SK-N-SH (cell line): ENCODE data around the gene CD14. TPM values are rescaled to one million over a fixed set of nuclear protein-coding genes. Genes with fewer than 3 reads are reported as not detected.
A peak's percentile ranks its signal among the peaks of the same experiment; 100 is the strongest.

Experiments used
- CTCF ChIA-PET: fragments of 300-600, 350-600 bp; formaldehyde crosslinking; extraction: SDS; loops from one replicate; lab custom pipeline; 2021; lab: Yijun Ruan, JAX
- POLR2A ChIA-PET: fragments of 350-600 bp; sonication (Branson Sonifier 250); formaldehyde crosslinking; extraction: SDS; loops from one replicate; lab custom pipeline; 2020; ENCODE audit warnings: antibody characterized with exemption, inconsistent platforms; lab: Yijun Ruan, JAX
- DNase-seq: peaks from one replicate; pipeline ENCODE4 v3.0.0; 2012
- H2AFZ ChIP-seq: fragments of 200-600 bp; sonication (generic); 2 replicates; pipeline ENCODE4 v1.8.1; 2016; ENCODE audit warnings: antibody characterized with exemption, mild to moderate bottlenecking, low read depth
- H3F3A ChIP-seq: fragments of 200-600 bp; sonication (generic); replicated peaks from 2 replicates; pipeline ENCODE3; 2016; ENCODE audit warnings: antibody characterized with exemption, mild to moderate bottlenecking; ENCODE audit not compliant: insufficient read depth
- H3K27ac ChIP-seq, 2 experiments: fragments of 200-500 bp in 1 of 2; fragments of 200-600 bp in 1 of 2; sonication (Bioruptor generic) in 1 of 2; sonication (generic), shearing (Covaris generic) in 1 of 2; 2 replicates each; pipeline versions ENCODE4 v1.5.1 to v1.6.1; 2014 to 2016; ENCODE audit warnings: low read depth in 2 of 2, inconsistent platforms in 1 of 2, low read length in 1 of 2, mild to moderate bottlenecking in 1 of 2, mixed read lengths in 1 of 2
- H3K27me3 ChIP-seq: fragments of 200-600 bp; sonication (generic), shearing (Covaris generic); 2 replicates; pipeline ENCODE4 v1.6.1; 2016; ENCODE audit warnings: mixed run types; ENCODE audit not compliant: insufficient read depth
- H3K36me3 ChIP-seq, 2 experiments: fragments of 200-500 bp in 1 of 2; fragments of 200-600 bp in 1 of 2; sonication (Bioruptor generic) in 1 of 2; sonication (generic) in 1 of 2; replicated peaks in 1 of 2; 2 replicates each; pipeline versions ENCODE3 to v1.5.1; 2014 to 2016; ENCODE audit warnings: low read length in 1 of 2, mild to moderate bottlenecking in 1 of 2; ENCODE audit not compliant: insufficient read depth in 2 of 2, control insufficient read depth in 1 of 2
- H3K4me1 ChIP-seq, 2 experiments: fragments of 200-500 bp in 1 of 2; fragments of 200-600 bp in 1 of 2; sonication (Bioruptor generic) in 1 of 2; sonication (generic), shearing (Covaris generic) in 1 of 2; 2 replicates each; pipeline versions ENCODE4 v1.5.1 to v1.6.1; 2014 to 2016; ENCODE audit warnings: low read depth in 1 of 2, low read length in 1 of 2, mixed run types in 1 of 2; ENCODE audit not compliant: insufficient read depth in 2 of 2, control insufficient read depth in 1 of 2
- H3K4me2 ChIP-seq: fragments of 200-600 bp; sonication (generic), shearing (Covaris generic); 2 replicates; pipeline ENCODE4 v1.6.1; 2017; ENCODE audit warnings: mixed run types
- H3K4me3 ChIP-seq, 2 experiments: fragments of 200-500 bp in 1 of 2; fragments of 200-600 bp in 1 of 2; sonication (Bioruptor generic) in 1 of 2; sonication (generic), shearing (Covaris generic) in 1 of 2; 2 replicates each; pipeline versions ENCODE4 v1.5.1 to v1.8.1; 2014 to 2016; ENCODE audit warnings: low read depth in 2 of 2, inconsistent platforms in 1 of 2, low read length in 1 of 2, mild to moderate bottlenecking in 1 of 2, mixed read lengths in 1 of 2, moderate library complexity in 1 of 2
- H3K79me2 ChIP-seq: fragments of 200-600 bp; sonication (generic); 2 replicates; pipeline ENCODE4 v1.8.1; 2017; ENCODE audit warnings: mild to moderate bottlenecking; ENCODE audit not compliant: insufficient read depth
- H3K9ac ChIP-seq: fragments of 200-600 bp; sonication (generic); 2 replicates; pipeline ENCODE4 v1.6.1; 2017; ENCODE audit warnings: mixed run types
- H3K9me2 ChIP-seq: fragments of 200-600 bp; sonication (generic); 2 replicates; pipeline ENCODE4 v1.6.1; 2017; ENCODE audit warnings: mixed run types
- H3K9me3 ChIP-seq: fragments of 200-600 bp; sonication (generic); 2 replicates; pipeline ENCODE4 v1.6.1; 2017; ENCODE audit warnings: mixed run types, mild to moderate bottlenecking, moderate library complexity
- H4K20me1 ChIP-seq: fragments of 200-600 bp; sonication (generic); 2 replicates; pipeline ENCODE4 v1.6.1; 2017; ENCODE audit warnings: mild to moderate bottlenecking, mixed run types; ENCODE audit not compliant: insufficient read depth
- FOXJ3 ChIP-seq: sonication (generic); formaldehyde crosslinking; IDR thresholded peaks from 2 replicates; pipeline ENCODE4 v1.5.1; 2020; ENCODE audit warnings: mild to moderate bottlenecking, missing genetic modification reagents
- IRF3 ChIP-seq: fragments of 150-350 bp; IDR thresholded peaks from 2 replicates; pipeline ENCODE4 v1.6.1; 2016; ENCODE audit warnings: mild to moderate bottlenecking, low read depth, low read length
- MAX ChIP-seq: IDR thresholded peaks from 2 replicates; pipeline ENCODE4 v1.4.0; 2012; ENCODE audit warnings: low read depth
- MEF2A ChIP-seq: IDR thresholded peaks from 2 replicates; pipeline ENCODE4 v1.4.0; 2012; ENCODE audit warnings: low read depth, borderline replicate concordance
- MXI1 ChIP-seq: IDR thresholded peaks from 2 replicates; pipeline ENCODE4 v1.6.1; 2012; ENCODE audit warnings: mild to moderate bottlenecking, low read depth, low read length, improper control_type of control experiment
- NRF1 ChIP-seq: IDR thresholded peaks from 2 replicates; pipeline ENCODE4 v1.6.1; 2012; ENCODE audit warnings: low read depth, mild to moderate bottlenecking, low read length
- POLR2AphosphoS5 ChIP-seq: IDR thresholded peaks from 2 replicates; pipeline ENCODE4 v1.6.1; 2012; ENCODE audit warnings: low read depth, low read length
- USF1 ChIP-seq: IDR thresholded peaks from 2 replicates; pipeline ENCODE4 v1.4.0; 2012; ENCODE audit warnings: low read depth, borderline replicate concordance
- WGBS: methylation state at CpG from one replicate; pipeline ENCODE4 v1.1.6; 2017; ENCODE audit warnings: low lambda C conversion rate; 5-methylcytosine and 5-hydroxymethylcytosine counted together
- polyA plus RNA-seq, 3 experiments: library from polyadenylated mRNA; depleted of rRNA; stranded (reverse); fragments of >200 nt; gene quantifications; 2 replicates each; pipeline ENCODE4 v1.2.3, GENCODE V29; 2012

CD14 gene
- polyA plus RNA-seq, 1 of the 3 experiments (the other 2 are of a cell fraction) = 0.12 TPM

GRCh38 chr5:140674629-140675028, 41.7 kb upstream of the CD14 start:
- 98% methylated on average over 4 of the region's 4 CpGs for WGBS
- Histone ChIP-seq H3K27me3 (no peaks in the 10 kb centered on the region), H3K27ac (no peak overlapping the region; a peak in 1 of 4 replicates), H3K9ac (no peak overlapping the region), H3K9me2 (no peaks in the 10 kb centered on the region), H3K4me2 (no peak overlapping the region), H3K9me3 (no peaks in the 10 kb centered on the region), H3K79me2 (no peaks in the 10 kb centered on the region), H4K20me1 (no peaks in the 10 kb centered on the region), H3K4me3 (no peak overlapping the region), H3K4me1 (no peaks in the 10 kb centered on the region), H3K36me3 (peaks cover 37 to 87% of the 10 kb centered on the region in 2 experiments), H3F3A (peaks cover 2% of the 10 kb centered on the region), H2AFZ (no peak overlapping the region)
- ChIA-PET CTCF (interaction anchor here (1.3 kb wide), 1 partner anchor 35 kb away, joined by 4 read pairs; no protein-coding TSS in a partner anchor), POLR2A (interaction anchor here (1.0 to 2.6 kb wide), 3 partner anchors 10 to 27 kb away, joined by 5 to 11 read pairs (median 7); partner anchors contain the start of genes HARS1, HARS2 and IK)
- TF ChIP-seq FOXJ3 (CRISPR knock-in tag) (no peak), USF1 (no peak), IRF3 (no peak), MAX (no peak), NRF1 (no peak), POLR2AphosphoS5 (0 out of 2 replicates have a peak, but pooled peaks have one; percentile 2), MXI1 (no peak)
- no peak for DNase-seq

- DNase-seq = no peak
- Histone ChIP-seq H3K27me3 (no peaks in the 10 kb centered on the region), H4K20me1 (no peaks in the 10 kb centered on the region), H2AFZ (no peak overlapping the region), H3K4me1 (no peaks in the 10 kb centered on the region), H3K9me3 (no peaks in the 10 kb centered on the region), H3K79me2 (no peaks in the 10 kb centered on the region; the same call in 1 of the 2 replicates), H3F3A (peaks cover 3% of the 10 kb centered on the region), H3K27ac (no peak overlapping the region; a peak in 1 of 4 replicates), H3K9me2 (no peaks in the 10 kb centered on the region), H3K9ac (no peak overlapping the region), H3K4me2 (no peak overlapping the region), H3K4me3 (no peak overlapping the region), H3K36me3 (peaks cover 37 to 87% of the 10 kb centered on the region in 2 experiments)
- ChIA-PET CTCF (interaction anchor here (1.3 kb wide), 1 partner anchor 34 kb away, joined by 4 read pairs; no protein-coding TSS in a partner anchor), POLR2A (interaction anchor here (1.0 to 2.6 kb wide), 2 partner anchors 9 to 17 kb away, joined by 7 to 11 read pairs; partner anchors contain the start of genes HARS1 and HARS2)
- 92% methylated on average over 2 of the region's 2 CpGs for WGBS
- TF ChIP-seq POLR2AphosphoS5 = 0 out of 2 replicates have a peak, but pooled peaks have one; percentile 5
- TF ChIP-seq MEF2A = no peak
Observed at GRCh38 chr5:140674211-140674610, 41.2 kb upstream of the CD14 start.
